Astrocyte (in vitro differentiated cells and primary cell): ENCODE measurements around the gene SEMA6B.

Experiments
- CTCF ChIP-seq: IDR thresholded peaks from 2 replicates; pipeline ENCODE4 v1.5.1; 2011; ENCODE audit warnings: low read depth, mild to moderate bottlenecking, inconsistent platforms, low read length, moderate library complexity; ENCODE audit not compliant: insufficient read depth
- EZH2 ChIP-seq: IDR thresholded peaks from 2 replicates; pipeline ENCODE4 v1.6.1; 2012; ENCODE audit warnings: mild to moderate bottlenecking, low read length, inconsistent platforms; ENCODE audit not compliant: insufficient read depth

GRCh38 chr19:4547303-4548237, 11.9 kb downstream of the SEMA6B start:
- TF ChIP-seq CTCF (peak; percentile 22), EZH2 (no peak)
